Muscle layer of duodenum (tissue), 2 donors: ENCODE measurements around the gene POLDIP3.
A peak's percentile ranks its signal among the peaks of the same experiment; 100 is the strongest.

Experiments used
- H3K27ac ChIP-seq: one replicate; pipeline ENCODE4 v1.7.0; 2013; ENCODE audit warnings: mild to moderate bottlenecking, low read length
- H3K27me3 ChIP-seq: one replicate; pipeline ENCODE4 v1.7.0; 2013; ENCODE audit warnings: low read depth, mild to moderate bottlenecking, control low read depth, low read length
- H3K36me3 ChIP-seq, 2 donors: one replicate each; pipeline ENCODE4 v1.7.0; 2013; ENCODE audit warnings: low read length in 2 of 2, control low read depth in 1 of 2, mild to moderate bottlenecking in 1 of 2; ENCODE audit not compliant: insufficient read depth in 2 of 2, control insufficient read depth in 1 of 2
- H3K4me1 ChIP-seq, 2 donors: one replicate each; pipeline ENCODE4 v1.7.0; 2013; ENCODE audit warnings: low read length in 2 of 2, mild to moderate bottlenecking in 2 of 2, control low read depth in 1 of 2, moderate library complexity in 1 of 2; ENCODE audit not compliant: insufficient read depth in 2 of 2, control insufficient read depth in 1 of 2
- H3K4me3 ChIP-seq, 2 donors: one replicate each; pipeline ENCODE4 v1.7.0; 2013; ENCODE audit warnings: low read length in 2 of 2, low read depth in 1 of 2, mild to moderate bottlenecking in 1 of 2
- H3K9me3 ChIP-seq, 2 donors: one replicate each; pipeline ENCODE4 v1.7.0; 2013; ENCODE audit warnings: low read length in 2 of 2, control low read depth in 1 of 2, mild to moderate bottlenecking in 1 of 2; ENCODE audit not compliant: control insufficient read depth in 1 of 2
- donor health status: healthy.

The POLDIP3 gene

GRCh38 chr22:42636506-42636905 is 21.8 kb upstream of the POLDIP3 start:
- peaks cover 16 to 36% of the 10 kb centered on the region in 2 donors for H3K36me3 ChIP-seq
- peaks cover 3 to 5% of the 10 kb centered on the region in 2 donors for H3K4me1 ChIP-seq

DNA sequence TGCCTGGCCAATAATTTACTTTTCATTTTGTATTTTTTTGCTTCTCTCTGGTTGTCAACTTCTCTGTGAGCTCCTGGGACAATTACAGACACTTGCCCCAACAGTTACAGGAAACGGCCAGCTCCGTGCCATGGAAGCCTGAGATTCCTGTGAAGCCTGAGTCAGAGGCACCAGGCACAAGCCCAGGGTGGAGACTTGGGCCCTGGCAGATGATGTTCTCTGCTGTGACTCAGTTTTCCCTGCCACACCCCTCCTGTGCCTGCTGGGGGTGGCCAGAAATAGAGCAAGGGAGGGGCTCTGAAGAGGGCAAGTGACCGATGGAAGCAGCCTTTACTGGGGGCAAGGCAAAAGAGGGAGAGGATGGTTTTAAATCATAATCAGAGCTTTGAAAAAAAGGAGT is 20.8 kb upstream of the POLDIP3 start:
- Histone ChIP-seq H3K27me3 (no peaks in the 10 kb centered on the region), H3K9me3 (no peaks in the 10 kb centered on the region), H3K4me3 (no peak overlapping the region), H3K27ac (no peak overlapping the region), H3K4me1 (peaks cover 3 to 5% of the 10 kb centered on the region in 2 donors), H3K36me3 (peaks cover 24 to 46% of the 10 kb centered on the region in 2 donors)

More at GRCh38 chr22:42636506-42636905, 21.8 kb upstream of the POLDIP3 start:
- Histone ChIP-seq H3K27me3 (no peaks in the 10 kb centered on the region), H3K27ac (peak overlapping the region; percentile 39), H3K9me3 (no peaks in the 10 kb centered on the region), H3K4me3 (no peak overlapping the region)

DNA sequence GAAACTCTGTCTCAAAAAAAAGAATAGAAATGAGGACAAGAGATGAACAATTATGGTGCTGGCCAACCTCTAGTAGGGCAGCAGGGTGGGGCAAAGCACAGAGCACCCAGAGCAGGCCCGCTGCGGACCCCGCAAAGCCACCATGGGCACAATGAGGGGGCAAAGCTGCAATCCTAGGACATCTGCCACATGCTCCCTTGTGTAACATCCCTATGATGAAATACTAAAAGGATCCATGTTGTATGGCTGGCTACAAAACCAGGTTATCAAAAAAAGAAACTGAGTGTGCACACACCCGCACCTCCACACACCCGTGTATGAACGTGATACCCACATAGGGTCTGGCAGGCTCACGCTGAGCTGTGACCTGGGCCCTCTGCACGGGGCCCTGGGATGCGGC is 18.3 kb upstream of the POLDIP3 start:
- no peaks in the 10 kb centered on the region for H3K27me3 ChIP-seq
- H3K4me1 ChIP-seq = peaks cover 3 to 5% of the 10 kb centered on the region in 2 donors
- no peak overlapping the region for H3K4me3 ChIP-seq
- no peak overlapping the region for H3K27ac ChIP-seq
- H3K9me3 ChIP-seq = no peaks in the 10 kb centered on the region
- H3K36me3 ChIP-seq = peaks cover 36 to 69% of the 10 kb centered on the region in 2 donors

- Histone ChIP-seq H3K27ac (no peak overlapping the region), H3K9me3 (no peaks in the 10 kb centered on the region), H3K27me3 (no peaks in the 10 kb centered on the region), H3K4me1 (peaks cover 3 to 5% of the 10 kb centered on the region in 2 donors), H3K36me3 (peaks cover 43 to 79% of the 10 kb centered on the region in 2 donors), H3K4me3 (no peak overlapping the region)
These were observed 17.4 kb upstream of the POLDIP3 start for GRCh38 chr22:42632096-42632495.

DNA sequence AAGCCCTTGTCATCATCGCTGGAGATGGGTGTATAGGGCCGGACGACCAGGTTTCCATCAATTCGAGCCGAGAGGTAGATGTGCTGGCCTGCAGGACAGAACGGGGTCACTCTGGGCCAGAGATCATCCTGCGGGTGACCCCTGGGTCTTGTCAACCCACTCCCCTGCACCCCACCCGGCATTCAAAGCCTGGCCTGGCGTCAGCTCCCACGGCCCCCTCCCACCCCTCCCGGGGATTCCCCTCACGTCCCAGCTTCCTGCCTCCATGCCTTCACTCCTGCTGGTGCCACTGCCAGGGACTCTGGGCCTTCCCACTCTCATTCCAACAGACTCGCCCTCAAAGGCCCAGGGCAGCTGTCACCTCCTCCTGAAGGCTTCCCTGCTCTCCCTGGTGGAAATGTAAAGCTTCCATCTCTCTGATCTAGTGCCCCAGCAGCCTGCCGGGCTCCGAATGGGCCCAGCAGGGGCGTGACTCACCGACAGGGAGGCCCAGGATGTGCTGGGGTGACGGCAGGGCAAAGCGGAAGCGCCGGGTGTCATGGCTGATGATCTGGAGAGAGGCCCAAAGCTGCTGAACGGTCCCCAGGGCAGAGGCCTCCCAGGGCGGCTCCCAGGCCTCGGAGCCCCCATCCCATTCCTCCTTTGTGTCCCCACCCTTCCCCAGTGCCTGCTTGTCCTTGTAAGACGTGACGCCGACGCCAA is 16.4 kb upstream of the POLDIP3 start:
- peaks cover 3 to 5% of the 10 kb centered on the region in 2 donors for H3K4me1 ChIP-seq
- H3K4me3 ChIP-seq = no peak overlapping the region
- peaks cover 45 to 83% of the 10 kb centered on the region in 2 donors for H3K36me3 ChIP-seq
- H3K27me3 ChIP-seq = no peaks in the 10 kb centered on the region
- no peak overlapping the region for H3K27ac ChIP-seq
- no peaks in the 10 kb centered on the region for H3K9me3 ChIP-seq

DNA sequence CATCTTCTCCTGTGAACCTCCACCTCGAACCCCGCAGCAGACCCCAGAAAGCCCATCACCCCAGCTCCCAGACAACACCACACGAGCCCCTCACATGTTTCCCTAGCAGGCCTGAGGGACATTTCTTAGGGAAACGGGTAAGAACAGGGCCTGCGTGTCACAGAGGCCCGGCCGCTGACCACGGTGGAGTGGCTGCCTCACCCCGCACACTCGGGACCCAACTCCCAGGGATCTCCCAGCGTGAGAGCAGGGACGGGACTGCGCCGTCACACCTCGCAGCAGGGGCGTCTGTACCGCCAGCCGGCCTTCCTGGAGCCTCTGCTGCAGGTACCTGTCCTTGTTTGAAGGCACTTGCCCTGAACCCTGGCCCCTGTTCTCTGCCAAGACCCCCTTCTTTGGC is 15.5 kb upstream of the POLDIP3 start:
- Histone ChIP-seq H3K4me1 (no peaks in the 10 kb centered on the region), H3K27me3 (no peaks in the 10 kb centered on the region), H3K9me3 (no peaks in the 10 kb centered on the region), H3K27ac (no peak overlapping the region), H3K4me3 (no peak overlapping the region), H3K36me3 (peaks cover 45 to 83% of the 10 kb centered on the region in 2 donors)

GRCh38 chr22:42627981-42628380 is 13.3 kb upstream of the POLDIP3 start:
- Histone ChIP-seq H3K36me3 (peaks cover 46 to 90% of the 10 kb centered on the region in 2 donors), H3K4me3 (no peak overlapping the region), H3K27ac (no peak overlapping the region), H3K9me3 (no peaks in the 10 kb centered on the region), H3K27me3 (no peaks in the 10 kb centered on the region), H3K4me1 (no peaks in the 10 kb centered on the region)

GRCh38 chr22:42626951-42627625 is 12.4 kb upstream of the POLDIP3 start:
- peaks cover 44 to 91% of the 10 kb centered on the region in 2 donors for H3K36me3 ChIP-seq
- no peaks in the 10 kb centered on the region for H3K27me3 ChIP-seq
- no peak overlapping the region for H3K27ac ChIP-seq
- no peak overlapping the region for H3K4me3 ChIP-seq
- no peaks in the 10 kb centered on the region for H3K4me1 ChIP-seq
- no peaks in the 10 kb centered on the region for H3K9me3 ChIP-seq

DNA sequence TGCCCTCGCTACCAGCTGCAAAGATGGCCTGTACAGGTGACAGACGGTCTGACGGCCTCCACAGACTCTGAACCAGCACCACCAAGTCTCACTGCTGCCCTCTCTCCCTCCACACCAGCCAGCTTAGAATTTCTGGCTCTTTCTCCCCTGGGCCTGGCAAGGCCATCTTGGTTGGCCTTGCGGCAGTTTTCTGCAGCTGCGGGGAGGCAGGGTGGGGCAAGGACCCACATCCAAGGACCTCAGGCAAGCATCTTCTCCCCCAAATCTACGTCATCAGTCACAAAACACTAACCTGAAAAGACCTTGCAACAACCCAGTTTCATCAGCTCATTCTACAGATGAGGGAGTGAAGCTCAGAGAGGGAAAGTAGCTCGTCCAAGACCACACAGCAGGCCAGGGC is 11.7 kb upstream of the POLDIP3 start:
- peaks cover 0 to 3% of the 10 kb centered on the region in 2 donors for H3K4me1 ChIP-seq
- H3K4me3 ChIP-seq = no peak overlapping the region
- H3K27ac ChIP-seq = no peak overlapping the region
- peaks cover 42 to 87% of the 10 kb centered on the region in 2 donors for H3K36me3 ChIP-seq
- H3K27me3 ChIP-seq = no peaks in the 10 kb centered on the region
- no peaks in the 10 kb centered on the region for H3K9me3 ChIP-seq

GRCh38 chr22:42625416-42625815 is 10.7 kb upstream of the POLDIP3 start:
- peaks cover 0 to 5% of the 10 kb centered on the region in 2 donors for H3K4me1 ChIP-seq
- peaks cover 34 to 77% of the 10 kb centered on the region in 2 donors for H3K36me3 ChIP-seq
- no peaks in the 10 kb centered on the region for H3K27me3 ChIP-seq
- H3K4me3 ChIP-seq = no peak overlapping the region
- no peaks in the 10 kb centered on the region for H3K9me3 ChIP-seq
- no peak overlapping the region for H3K27ac ChIP-seq

DNA sequence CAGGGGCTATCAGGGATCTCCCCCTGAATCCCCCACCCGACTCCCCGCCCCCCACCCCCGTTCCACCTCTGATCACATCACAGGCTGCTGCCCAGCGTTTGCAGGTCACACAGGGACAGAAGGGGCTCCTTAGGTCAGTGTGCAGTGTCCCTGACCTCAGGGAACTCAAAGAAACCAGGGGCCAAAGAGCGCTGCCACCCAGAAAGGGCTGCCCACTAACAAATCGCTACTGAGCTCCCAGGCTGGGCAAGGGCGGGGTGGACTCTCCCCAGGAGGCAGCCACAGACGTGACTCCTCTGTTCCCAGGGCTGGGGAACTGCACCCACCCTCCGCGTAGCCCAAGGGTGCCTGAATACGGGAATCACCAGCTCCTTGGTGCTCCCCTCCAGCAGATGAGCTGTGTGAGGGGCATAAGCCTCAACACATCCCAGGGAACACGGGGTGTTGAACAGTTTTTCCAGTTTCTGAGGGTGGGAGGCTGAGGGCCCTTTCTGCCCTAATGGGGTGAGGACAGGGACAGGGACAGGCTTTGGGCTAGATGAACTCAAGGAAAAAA is 9.9 kb upstream of the POLDIP3 start:
- peaks cover 31 to 75% of the 10 kb centered on the region in 2 donors for H3K36me3 ChIP-seq
- no peaks in the 10 kb centered on the region for H3K9me3 ChIP-seq
- no peak overlapping the region for H3K27ac ChIP-seq
- peaks cover 0 to 5% of the 10 kb centered on the region in 2 donors for H3K4me1 ChIP-seq
- H3K4me3 ChIP-seq = no peak overlapping the region
- no peaks in the 10 kb centered on the region for H3K27me3 ChIP-seq
